Upper lobe of left lung (tissue), 4 donors: ENCODE measurements around the gene GRIN1.
A peak's percentile ranks its signal among the peaks of the same experiment; 100 is the strongest.

Experiments used
- EP300 ChIP-seq, 4 donors: sonication (generic); formaldehyde crosslinking; IDR thresholded peaks; one replicate each; pipeline ENCODE4 v1.5.1; 2017; ENCODE audit warnings: antibody characterized with exemption in 4 of 4, control low read depth in 2 of 4
- POLR2AphosphoS5 ChIP-seq, 2 donors: sonication (generic); formaldehyde crosslinking; IDR thresholded peaks; one replicate each; pipeline ENCODE4 v1.5.1; 2017; ENCODE audit warnings: antibody characterized with exemption in 2 of 2

DNA sequence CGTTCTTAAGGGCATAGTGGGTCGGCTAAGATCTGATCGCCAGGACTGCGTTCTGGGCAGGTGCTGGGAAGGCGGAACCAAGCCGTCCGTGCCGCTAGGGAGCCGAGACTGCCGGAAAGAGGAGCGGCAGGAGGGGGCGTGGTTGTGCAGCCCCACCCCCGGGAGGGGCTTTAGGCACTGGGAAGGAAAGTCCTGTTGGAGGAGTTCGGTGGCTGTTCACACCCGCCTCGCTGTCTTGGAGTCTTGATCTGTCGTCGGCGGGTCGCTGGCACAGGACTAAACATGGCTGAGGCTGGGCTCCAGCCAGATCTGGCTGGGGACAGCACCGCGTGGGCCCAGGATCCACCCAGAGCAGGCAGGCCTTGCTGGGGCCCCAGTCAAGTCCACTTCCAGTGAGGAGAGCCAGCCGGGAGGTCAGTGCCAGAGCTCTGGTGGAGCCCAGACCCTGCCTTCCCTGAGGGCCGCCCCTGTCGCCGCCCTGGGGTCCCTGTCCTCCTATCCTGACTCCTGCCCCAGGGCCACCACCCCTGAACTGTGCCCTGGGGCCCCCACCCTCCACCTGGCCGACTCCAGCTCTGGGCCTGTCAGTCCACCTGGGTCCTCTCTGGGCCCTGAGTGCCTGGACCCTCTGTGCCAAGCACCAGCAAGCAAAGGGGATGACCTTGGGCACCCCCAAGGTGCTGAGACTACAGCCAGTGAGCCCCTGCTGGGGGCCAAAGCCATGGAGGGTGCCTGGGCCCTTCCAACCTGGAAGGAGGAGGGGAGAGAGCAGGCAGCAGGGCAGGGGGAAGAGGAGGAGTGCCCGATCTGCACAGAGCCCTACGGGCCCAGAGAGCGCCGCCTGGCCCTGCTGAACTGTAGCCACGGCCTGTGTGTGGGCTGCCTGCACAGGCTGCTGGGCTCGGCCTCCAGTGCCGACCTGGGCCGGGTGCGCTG is 78.6 kb downstream of the GRIN1 start:
- TF ChIP-seq POLR2AphosphoS5 (IDR thresholded peaks at IDR 0.05) (peak; percentile 9 to 43), EP300 (IDR thresholded peaks at IDR 0.05) (no peak)
